BJ (cell line): ENCODE data around the gene MYOCD. TPM values are rescaled to one million over a fixed set of nuclear protein-coding genes. Genes with fewer than 3 reads are reported as not detected.

Source experiments
- CTCF ChIA-PET: fragments of 350-600 bp; formaldehyde crosslinking; extraction: SDS; loops from one replicate; lab custom pipeline; 2021; ENCODE audit warnings: antibody characterized with exemption, inconsistent platforms; lab: Yijun Ruan, JAX
- POLR2A ChIA-PET: fragments of 300-600 bp; sonication (Branson Sonifier 250); formaldehyde crosslinking; extraction: SDS; loops from one replicate; lab custom pipeline; 2021; ENCODE audit warnings: antibody characterized with exemption; lab: Charles Lee
- DNase-seq: peaks from one replicate; pipeline ENCODE4 v3.0.0-alpha.2; 2011; ENCODE audit warnings: low read depth
- H3K27me3 ChIP-seq: 2 replicates; pipeline ENCODE4 v1.6.0; 2011; ENCODE audit warnings: low read length; ENCODE audit not compliant: control insufficient read depth, insufficient read depth
- H3K36me3 ChIP-seq: 2 replicates; pipeline ENCODE4 v1.5.1; 2011; ENCODE audit warnings: low read length; ENCODE audit not compliant: control insufficient read depth, insufficient read depth
- H3K4me3 ChIP-seq: 2 replicates; pipeline ENCODE4 v1.5.1; 2011; ENCODE audit warnings: low read depth, mild to moderate bottlenecking, control low read depth, low read length
- polyA plus RNA-seq: library from polyadenylated mRNA; depleted of rRNA; stranded (reverse); fragments of >200 nt; gene quantifications from 2 replicates; pipeline ENCODE4 v1.2.3, GENCODE V29; 2011; rRNA removed
- TF ChIP-seq, protein P1 (sequence below): IDR thresholded peaks from 2 replicates; pipeline ENCODE4 v1.5.1; 2011; ENCODE audit warnings: low read depth, mild to moderate bottlenecking, control low read depth, inconsistent platforms, low read length, moderate library complexity; ENCODE audit not compliant: insufficient read depth

Gene MYOCD
- polyA plus RNA-seq, 1 experiment, result 18.3 TPM

DNA sequence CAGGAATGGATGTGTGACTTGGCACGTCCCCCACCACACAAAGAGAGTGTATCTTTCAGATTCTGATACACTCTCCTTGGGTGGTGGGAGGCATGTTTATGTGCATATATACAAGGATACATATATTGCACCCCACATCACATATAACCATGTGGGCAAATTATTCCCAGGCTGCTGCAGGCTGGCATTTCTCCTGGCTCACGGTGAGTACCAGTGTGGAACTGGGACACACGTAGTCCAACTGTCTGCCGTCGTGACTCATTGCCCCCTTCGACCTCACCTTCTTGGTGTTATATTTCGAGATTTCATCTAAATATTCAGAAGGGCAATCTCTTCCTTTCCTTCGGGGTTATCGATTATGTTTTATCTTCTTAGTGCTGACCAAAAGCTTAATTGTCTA is 148.0 kb downstream of the MYOCD start:
- ChIA-PET CTCF (interaction anchor here (1.2 kb wide), 1 partner anchor 9 kb away, joined by 3 read pairs; no protein-coding TSS in a partner anchor), POLR2A (no interaction called here)
- TF ChIP-seq, protein P1, sequence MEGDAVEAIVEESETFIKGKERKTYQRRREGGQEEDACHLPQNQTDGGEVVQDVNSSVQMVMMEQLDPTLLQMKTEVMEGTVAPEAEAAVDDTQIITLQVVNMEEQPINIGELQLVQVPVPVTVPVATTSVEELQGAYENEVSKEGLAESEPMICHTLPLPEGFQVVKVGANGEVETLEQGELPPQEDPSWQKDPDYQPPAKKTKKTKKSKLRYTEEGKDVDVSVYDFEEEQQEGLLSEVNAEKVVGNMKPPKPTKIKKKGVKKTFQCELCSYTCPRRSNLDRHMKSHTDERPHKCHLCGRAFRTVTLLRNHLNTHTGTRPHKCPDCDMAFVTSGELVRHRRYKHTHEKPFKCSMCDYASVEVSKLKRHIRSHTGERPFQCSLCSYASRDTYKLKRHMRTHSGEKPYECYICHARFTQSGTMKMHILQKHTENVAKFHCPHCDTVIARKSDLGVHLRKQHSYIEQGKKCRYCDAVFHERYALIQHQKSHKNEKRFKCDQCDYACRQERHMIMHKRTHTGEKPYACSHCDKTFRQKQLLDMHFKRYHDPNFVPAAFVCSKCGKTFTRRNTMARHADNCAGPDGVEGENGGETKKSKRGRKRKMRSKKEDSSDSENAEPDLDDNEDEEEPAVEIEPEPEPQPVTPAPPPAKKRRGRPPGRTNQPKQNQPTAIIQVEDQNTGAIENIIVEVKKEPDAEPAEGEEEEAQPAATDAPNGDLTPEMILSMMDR, result no peak

DNA sequence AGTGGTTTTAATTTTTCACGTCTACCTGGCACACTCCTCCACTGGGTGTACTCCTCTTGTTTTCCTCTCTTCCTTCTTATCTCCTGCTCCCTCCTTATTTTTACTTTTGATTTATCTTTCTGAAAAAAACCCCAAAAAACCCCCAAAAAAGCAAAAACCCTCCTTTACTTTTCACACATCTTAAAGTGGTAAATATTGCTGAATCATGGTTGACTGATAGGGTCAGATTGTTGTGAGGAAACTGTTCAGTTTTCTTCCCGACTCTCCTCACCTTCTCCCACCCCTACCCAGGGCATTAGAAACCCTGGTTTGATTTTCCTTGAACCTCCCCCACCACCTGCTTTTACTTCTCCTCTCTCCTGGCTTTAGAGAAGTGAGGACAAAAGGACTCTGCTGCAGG is 149.0 kb downstream of the MYOCD start:
- POLR2A ChIA-PET, result no interaction called here
- DNase-seq, result no peak
- Histone ChIP-seq H3K27me3 (no peaks in the 10 kb centered on the region), H3K4me3 (no peak overlapping the region), H3K36me3 (no peaks in the 10 kb centered on the region)
- CTCF ChIA-PET, result no interaction called here
- TF ChIP-seq, protein P1, result no peak

More for the DNA sequence above, 148.0 kb downstream of the MYOCD start:
- no peak for DNase-seq
- Histone ChIP-seq H3K4me3 (no peak overlapping the region), H3K27me3 (no peaks in the 10 kb centered on the region), H3K36me3 (no peaks in the 10 kb centered on the region)

- DNase-seq, result no peak
- CTCF ChIA-PET, result no interaction called here
- Histone ChIP-seq H3K4me3 (no peak overlapping the region), H3K36me3 (no peaks in the 10 kb centered on the region), H3K27me3 (no peaks in the 10 kb centered on the region)
- TF ChIP-seq, protein P1, result no peak
- POLR2A ChIA-PET, result no interaction called here
These were observed 150.0 kb downstream of the MYOCD start for GRCh38 chr17:12815642-12816141.

Other genes with a start within 250 kb of the MYOCD start
- gene ARHGAP44, start 123.6 kb downstream of the MYOCD start, polyA plus RNA-seq, result 0.40 and 0.43 TPM in 2 replicates